NCI-H2171 treated with DMSO at 0.1 percent for 48 hours (cell line): ENCODE measurements around the gene APBB2.
"Not testable (repeated sequence)": the region's sequence is repeated elsewhere in the genome, so short reads cannot be mapped to it uniquely, and the experiment has no call there.

ENCODE experiments used
- DNase-seq: peaks from one replicate; lab custom pipeline; 2025; lab: John Stamatoyannopoulos, UW

The APBB2 gene

GRCh38 chr4:40822420-40823166, 391.7 kb downstream of the APBB2 start:
- DNase-seq = no peak

DNA sequence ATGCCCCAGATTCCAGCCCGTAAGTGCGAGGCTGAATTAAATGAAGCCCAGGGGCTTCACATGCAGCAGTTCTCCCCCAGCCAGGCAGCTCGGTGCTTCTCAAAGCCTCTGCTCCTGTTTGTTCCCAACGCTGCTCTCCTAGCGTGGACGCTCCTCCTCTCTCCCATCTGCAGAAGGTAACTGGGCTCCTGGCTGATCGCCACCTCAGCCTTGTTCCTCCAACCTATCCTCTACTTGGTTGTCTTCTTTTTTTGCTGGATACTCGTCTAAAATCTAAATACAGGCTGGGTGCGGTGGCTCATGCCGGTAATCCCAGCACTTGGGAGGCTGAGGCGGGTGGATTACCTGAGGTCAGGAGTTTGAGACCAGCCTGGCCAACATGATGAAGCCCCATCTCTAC, 394.2 kb downstream of the APBB2 start:
- no peak for DNase-seq

DNA sequence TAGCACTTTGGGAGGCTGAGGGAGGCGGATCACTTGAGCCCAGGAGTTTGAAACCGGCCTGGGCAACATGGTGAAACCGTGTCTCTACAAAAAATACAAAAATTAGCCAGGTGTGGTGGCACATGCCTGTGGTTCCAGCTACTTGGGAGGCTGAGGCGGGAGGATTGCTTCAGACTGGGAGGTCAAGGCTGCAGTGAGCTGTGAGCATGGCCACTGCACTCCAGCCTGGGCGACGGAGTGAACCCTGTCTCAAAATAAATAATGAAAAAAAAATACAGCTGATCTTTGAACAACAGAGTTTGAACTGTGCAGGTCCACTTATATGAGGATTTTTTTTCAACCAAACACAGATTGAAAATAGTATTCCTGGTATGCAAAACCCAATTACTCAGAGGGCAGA, 397.2 kb downstream of the APBB2 start:
- DNase-seq = not testable (repeated sequence)

- no peak for DNase-seq
Measured at GRCh38 chr4:40812856-40813255, 401.5 kb downstream of the APBB2 start.

- DNase-seq = no peak
Measured at GRCh38 chr4:40812386-40812785, 402.0 kb downstream of the APBB2 start.

GRCh38 chr4:40811956-40812355, 402.4 kb downstream of the APBB2 start:
- DNase-seq = no peak

GRCh38 chr4:40808926-40809457, 405.4 kb downstream of the APBB2 start:
- DNase-seq = no peak

- DNase-seq = no peak
Measured at GRCh38 chr4:40804598-40804997, 409.7 kb downstream of the APBB2 start.

GRCh38 chr4:40800064-40800463, 414.3 kb downstream of the APBB2 start:
- DNase-seq = no peak

- DNase-seq = no peak
Measured at GRCh38 chr4:40789771-40790170, 424.6 kb downstream of the APBB2 start.

- no peak for DNase-seq
Measured at GRCh38 chr4:40789031-40789430, 425.3 kb downstream of the APBB2 start.

- DNase-seq = no peak
Measured at GRCh38 chr4:40788331-40788730, 426.0 kb downstream of the APBB2 start.

DNA sequence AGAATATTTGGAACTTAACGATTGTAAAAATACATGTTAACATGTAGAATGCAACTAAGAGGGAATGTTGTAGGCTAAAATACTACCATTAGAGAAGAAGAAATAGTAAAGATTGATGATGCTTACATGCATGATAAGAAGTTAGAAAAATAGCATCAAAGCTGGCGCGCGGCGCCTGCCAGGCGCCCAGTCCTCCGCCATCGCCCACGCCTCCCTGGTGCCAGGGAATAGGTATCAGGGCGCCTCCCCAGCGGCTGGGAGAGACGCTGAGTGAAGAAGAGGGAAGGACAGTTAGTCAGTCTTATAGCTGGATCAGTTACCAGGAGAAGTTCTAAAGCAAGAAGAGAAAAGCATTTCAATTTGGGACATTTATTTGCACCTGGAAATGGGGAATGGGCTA, 428.6 kb downstream of the APBB2 start:
- DNase-seq = no peak

GRCh38 chr4:40782876-40783275, 431.5 kb downstream of the APBB2 start:
- no peak for DNase-seq

DNA sequence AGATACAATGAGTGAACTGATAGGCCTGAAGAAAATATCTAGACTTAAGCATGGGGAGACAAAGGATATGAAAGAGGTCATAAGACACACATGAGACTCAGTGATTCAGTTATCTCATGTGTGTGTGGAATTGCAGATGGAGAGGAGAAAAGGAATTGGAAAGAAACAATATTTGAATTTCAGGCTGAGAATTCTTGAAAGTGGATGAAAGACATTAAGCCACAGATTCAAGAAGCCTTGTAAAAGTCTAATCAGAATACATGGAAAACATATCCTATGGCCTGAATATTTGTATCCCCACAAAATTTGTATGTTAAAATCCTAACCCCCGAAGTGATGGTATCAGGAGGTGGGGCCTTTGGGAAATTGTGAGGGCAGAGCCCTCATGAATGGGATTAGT, 436.3 kb downstream of the APBB2 start:
- no peak for DNase-seq

GRCh38 chr4:40769266-40769665, 445.1 kb downstream of the APBB2 start:
- no peak for DNase-seq

DNA sequence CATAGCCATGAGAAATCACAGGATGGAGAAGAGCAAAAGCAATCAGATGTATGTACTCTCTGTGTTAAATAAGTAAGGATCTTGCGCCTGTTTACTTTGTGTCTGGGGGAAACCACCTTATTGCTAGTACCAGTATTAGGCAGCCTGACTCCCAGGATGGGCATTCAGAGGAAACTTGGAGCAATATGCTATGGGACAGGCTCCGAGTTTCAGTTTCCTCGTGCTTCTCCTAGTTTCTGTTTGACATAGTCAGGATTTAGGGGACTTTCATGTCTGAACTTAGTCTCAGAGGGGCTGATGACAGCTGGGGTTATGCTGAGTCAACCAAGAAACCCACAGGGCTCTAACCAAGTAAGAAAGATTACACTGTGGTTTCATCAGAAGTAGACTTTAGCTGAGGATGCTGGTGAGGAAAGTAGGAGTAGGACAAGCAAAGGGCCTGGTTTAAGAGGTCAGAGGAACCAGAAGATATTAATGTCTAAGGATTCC, 451.1 kb downstream of the APBB2 start:
- DNase-seq = no peak
